Gastrocnemius medialis (tissue), 4 donors: Measurements from ENCODE around the gene VMAC. TPM values are rescaled to one million over a fixed set of nuclear protein-coding genes. Genes with fewer than 3 reads are reported as not detected.

Experiments
- ATAC-seq, 2 donors: fragments of 150-250 bp; one replicate each; pipeline ENCODE4 v1.9.1; 2016
- DNase-seq, 2 donors: peaks; one replicate each; pipeline ENCODE4 v3.0.0-alpha.2; 2019
- H3K27ac ChIP-seq, 4 donors: fragments of 200-600 bp; sonication (generic); 1 replicate in 1 of 4; 2 replicates in 3 of 4; pipeline ENCODE4 v1.5.1; 2016 to 2018; ENCODE audit warnings: mild to moderate bottlenecking in 2 of 4, moderate library complexity in 1 of 4
- H3K27me3 ChIP-seq, 3 donors: fragments of 200-600 bp; sonication (generic) in 2 of 3; 1 replicate in 1 of 3; 2 replicates in 2 of 3; pipeline versions ENCODE4 v1.5.1 to v1.6.0; 2016 to 2019; ENCODE audit warnings: mild to moderate bottlenecking in 1 of 3, moderate library complexity in 1 of 3
- H3K36me3 ChIP-seq, 2 donors: fragments of 200-600 bp; sonication (generic) in 1 of 2; one replicate each; pipeline ENCODE4 v1.5.1; 2017 to 2018
- H3K4me1 ChIP-seq, 2 donors: fragments of 200-600 bp; sonication (generic) in 1 of 2; one replicate each; pipeline ENCODE4 v1.5.1; 2016 to 2017; ENCODE audit warnings: mild to moderate bottlenecking in 2 of 2
- H3K4me3 ChIP-seq, 4 donors: fragments of 200-600 bp; sonication (generic) in 3 of 4; 1 replicate in 1 of 4; 2 replicates in 3 of 4; pipeline ENCODE4 v1.5.1; 2016 to 2019; ENCODE audit warnings: mild to moderate bottlenecking in 2 of 4
- H3K9me3 ChIP-seq, 3 donors: fragments of 200-600 bp; sonication (generic) in 2 of 3; 1 replicate in 1 of 3; 2 replicates in 2 of 3; pipeline ENCODE4 v1.5.1; 2016 to 2019
- POLR2A ChIP-seq, 2 donors: fragments of 450-650 bp; IDR thresholded peaks; one replicate each; pipeline ENCODE4 v1.6.1; 2017; ENCODE audit warnings: antibody characterized with exemption in 2 of 2, mild to moderate bottlenecking in 2 of 2, moderate library complexity in 2 of 2
- in situ Hi-C, 4 donors: fragments of 200-750 bp; cut with MboI; loops; one replicate each; pipeline versions ENCODE4 v1.15.0 to v1.8.0; 2017; ENCODE audit warnings: low sequenced_read_pairs in 4 of 4
- intact Hi-C: fragments of 100-400 bp; cut with DNase I; formaldehyde crosslinking; loops from one replicate; pipeline ENCODE4 v1.15.1; 2023; ENCODE audit warnings: low total_unique reads
- total RNA-seq, 4 donors: library from RNA; depleted of rRNA; stranded (reverse); fragments of >200 nt; gene quantifications; one replicate each; pipeline versions ENCODE4 v1.1.0 to v1.2.3, GENCODE V29; 2016
- TF ChIP-seq, protein P1 (sequence below), 5 experiments: fragments of 450-650 bp in 3 of 5; fragments of 200-600 bp in 2 of 5; sonication (generic) in 2 of 5; IDR thresholded peaks in 4 of 5; conservative IDR thresholded peaks in 1 of 5; 1 replicate in 4 of 5; 2 replicates in 1 of 5; pipeline ENCODE4 v1.5.1; 2016 to 2019; ENCODE audit warnings: antibody characterized with exemption in 5 of 5, mild to moderate bottlenecking in 3 of 5, moderate library complexity in 3 of 5

Gene VMAC
- total RNA-seq, 4 donors from 2014 or later = 0.46 to 3.0 (median 2.1) TPM

DNA sequence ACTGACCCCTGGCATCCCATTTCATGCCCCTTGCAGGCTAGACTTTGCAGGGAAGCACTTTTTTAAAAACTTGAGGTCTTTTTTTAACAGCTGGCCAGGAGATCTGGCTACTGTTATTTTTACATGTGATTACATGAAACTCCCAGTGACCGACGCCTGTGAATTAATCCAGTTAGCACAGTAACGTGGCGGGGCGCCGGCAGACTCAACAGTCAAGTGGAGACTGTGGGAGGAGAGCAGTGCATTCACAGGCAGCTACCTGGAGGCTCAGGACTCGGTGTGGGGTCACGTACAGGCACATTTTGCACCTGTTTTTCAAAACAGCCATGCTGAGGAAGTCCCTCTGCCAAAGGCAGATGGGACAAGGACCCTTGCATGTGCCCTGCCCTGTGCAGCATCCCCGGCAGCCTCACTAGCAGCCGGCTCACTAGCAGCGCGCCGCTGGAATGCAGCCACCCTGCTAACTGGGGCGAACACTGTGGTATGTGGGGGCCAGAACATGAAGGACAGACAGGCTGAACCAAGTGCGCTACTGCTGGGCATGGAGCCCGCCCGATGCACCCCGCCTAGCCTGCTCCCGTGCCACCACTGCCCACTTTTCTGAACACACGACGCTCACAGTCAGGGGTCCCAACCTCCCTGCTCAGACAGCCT, 28.1 kb downstream of the VMAC start:
- in situ Hi-C loops = no loop called here

DNA sequence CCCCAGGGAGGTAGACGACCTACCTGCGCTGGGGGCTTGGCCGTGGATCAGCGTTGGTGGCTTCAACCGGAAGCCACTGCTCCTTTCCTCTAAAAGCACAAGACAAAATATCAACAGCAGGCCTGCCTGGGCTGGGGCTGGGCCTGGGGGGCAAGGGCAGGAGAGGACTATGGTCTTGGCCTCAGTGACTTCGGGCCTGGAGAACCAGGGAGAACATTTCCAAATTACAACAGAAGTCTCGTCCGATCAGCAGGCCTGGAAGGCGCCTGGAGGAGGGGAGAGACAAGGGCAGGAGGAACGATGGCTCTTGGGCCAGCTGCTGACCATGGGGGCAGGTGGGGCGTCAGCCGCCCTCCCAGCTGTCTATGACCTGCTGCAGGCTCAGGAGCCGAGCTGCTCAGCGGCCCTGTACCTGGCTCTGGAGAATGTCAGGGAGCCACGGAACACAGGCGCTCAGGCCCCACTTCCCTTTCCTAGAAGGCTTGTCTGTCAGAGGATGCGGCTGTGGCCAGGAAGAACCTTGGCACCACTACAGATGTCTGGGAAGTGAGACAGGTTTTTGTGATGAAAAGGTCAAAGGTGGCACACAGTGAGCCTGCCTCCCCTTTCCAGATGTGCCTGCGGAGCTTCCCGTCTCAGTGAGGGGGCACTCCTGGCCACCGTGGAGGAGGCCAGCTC, 28.9 kb downstream of the VMAC start:
- intact Hi-C loops (no loop called here), in situ Hi-C loops (no loop called here)
- DNase-seq (no peak), ATAC-seq (no peak)
- Histone ChIP-seq H3K4me1 (peaks cover 8 to 10% of the 10 kb centered on the region in 2 donors), H3K9me3 (no peaks in the 10 kb centered on the region), H3K36me3 (peaks cover 0 to 44% of the 10 kb centered on the region in 2 donors), H3K27ac (no peak overlapping the region), H3K27me3 (no peaks in the 10 kb centered on the region), H3K4me3 (no peak overlapping the region)
- TF ChIP-seq POLR2A (IDR thresholded peaks at IDR 0.05) = no peak
- TF ChIP-seq, protein P1, sequence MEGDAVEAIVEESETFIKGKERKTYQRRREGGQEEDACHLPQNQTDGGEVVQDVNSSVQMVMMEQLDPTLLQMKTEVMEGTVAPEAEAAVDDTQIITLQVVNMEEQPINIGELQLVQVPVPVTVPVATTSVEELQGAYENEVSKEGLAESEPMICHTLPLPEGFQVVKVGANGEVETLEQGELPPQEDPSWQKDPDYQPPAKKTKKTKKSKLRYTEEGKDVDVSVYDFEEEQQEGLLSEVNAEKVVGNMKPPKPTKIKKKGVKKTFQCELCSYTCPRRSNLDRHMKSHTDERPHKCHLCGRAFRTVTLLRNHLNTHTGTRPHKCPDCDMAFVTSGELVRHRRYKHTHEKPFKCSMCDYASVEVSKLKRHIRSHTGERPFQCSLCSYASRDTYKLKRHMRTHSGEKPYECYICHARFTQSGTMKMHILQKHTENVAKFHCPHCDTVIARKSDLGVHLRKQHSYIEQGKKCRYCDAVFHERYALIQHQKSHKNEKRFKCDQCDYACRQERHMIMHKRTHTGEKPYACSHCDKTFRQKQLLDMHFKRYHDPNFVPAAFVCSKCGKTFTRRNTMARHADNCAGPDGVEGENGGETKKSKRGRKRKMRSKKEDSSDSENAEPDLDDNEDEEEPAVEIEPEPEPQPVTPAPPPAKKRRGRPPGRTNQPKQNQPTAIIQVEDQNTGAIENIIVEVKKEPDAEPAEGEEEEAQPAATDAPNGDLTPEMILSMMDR (IDR thresholded peaks at IDR 0.05 in 4 of 5, conservative IDR thresholded peaks at IDR 0.05 in 1 of 5) = no peak

More for the DNA sequence above, 28.1 kb downstream of the VMAC start:
- H3K4me3 ChIP-seq = no peak overlapping the region
- intact Hi-C loops = no loop called here
- ATAC-seq (no peak), DNase-seq (no peak)
- no peaks in the 10 kb centered on the region for H3K9me3 ChIP-seq
- H3K36me3 ChIP-seq = peaks cover 0 to 50% of the 10 kb centered on the region in 2 donors
- peaks cover 9 to 10% of the 10 kb centered on the region in 2 donors for H3K4me1 ChIP-seq
- no peak overlapping the region for H3K27ac ChIP-seq
- TF ChIP-seq, protein P1 (IDR thresholded peaks at IDR 0.05 in 4 of 5, conservative IDR thresholded peaks at IDR 0.05 in 1 of 5) = no peak
- no peak for TF ChIP-seq POLR2A (IDR thresholded peaks at IDR 0.05)
- no peaks in the 10 kb centered on the region for H3K27me3 ChIP-seq

DNA sequence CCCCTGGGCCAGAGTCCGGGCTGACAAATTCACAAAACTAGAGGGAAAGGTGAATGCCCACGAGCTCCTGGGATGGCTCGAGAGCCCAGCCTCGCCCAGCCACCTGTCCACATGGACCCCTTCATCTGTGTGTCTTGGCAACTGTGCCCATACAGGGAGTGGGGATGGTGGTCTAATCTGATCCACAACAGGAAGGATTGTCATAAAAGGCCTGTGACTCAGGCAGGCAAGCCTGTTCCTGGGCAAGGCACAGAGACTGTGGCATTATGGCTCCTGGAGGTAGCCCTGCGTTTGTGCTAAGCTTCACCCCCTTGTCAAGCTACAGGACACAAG, 29.4 kb downstream of the VMAC start:
- Histone ChIP-seq H3K36me3 (peaks cover 0 to 40% of the 10 kb centered on the region in 2 donors), H3K4me1 (peaks cover 8 to 10% of the 10 kb centered on the region in 2 donors), H3K9me3 (no peaks in the 10 kb centered on the region), H3K4me3 (no peak overlapping the region), H3K27me3 (no peaks in the 10 kb centered on the region), H3K27ac (no peak overlapping the region)
- DNase-seq (no peak), ATAC-seq (no peak)
- intact Hi-C loops (no loop called here), in situ Hi-C loops (no loop called here)
- no peak for TF ChIP-seq POLR2A (IDR thresholded peaks at IDR 0.05)
- TF ChIP-seq, protein P1 (IDR thresholded peaks at IDR 0.05 in 4 of 5, conservative IDR thresholded peaks at IDR 0.05 in 1 of 5) = no peak

DNA sequence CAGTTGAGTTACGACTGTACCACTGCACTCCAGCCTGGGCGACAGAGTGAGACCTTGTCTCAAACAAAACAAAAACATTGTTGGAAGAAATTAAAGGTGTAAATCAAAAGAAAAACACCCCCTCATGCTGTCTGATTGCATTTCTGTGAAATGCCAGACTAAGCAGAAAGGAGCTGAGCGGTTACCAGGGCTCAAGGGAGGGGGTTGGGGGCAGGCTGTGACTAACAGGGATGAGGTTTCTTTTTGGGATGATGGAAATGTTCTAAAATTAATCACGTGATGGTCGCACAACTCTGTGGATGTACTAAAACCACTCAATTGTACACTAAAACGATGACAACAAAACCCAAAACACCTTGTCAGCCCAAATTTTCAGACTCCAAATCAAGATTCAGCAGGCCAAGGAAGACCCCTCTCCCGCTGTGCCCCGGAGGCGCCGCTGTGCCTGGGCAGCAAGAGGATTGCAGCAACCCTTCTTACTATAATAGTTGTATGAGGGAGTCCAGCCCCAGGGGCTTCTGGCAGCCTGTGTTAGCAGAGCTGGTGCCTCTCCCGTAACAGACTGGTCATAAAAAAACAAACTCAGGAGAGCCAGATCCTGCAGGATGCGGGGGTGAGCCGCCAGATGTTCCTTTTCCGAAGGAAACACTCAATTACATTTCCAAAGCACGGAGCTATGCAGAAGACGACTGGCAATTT, 30.3 kb downstream of the VMAC start:
- in situ Hi-C loops (no loop called here), intact Hi-C loops (no loop called here)
- no peak overlapping the region for H3K4me3 ChIP-seq
- H3K27ac ChIP-seq = peak overlapping the region; percentile 11 to 54 (median 46)
- H3K36me3 ChIP-seq = peaks cover 0 to 34% of the 10 kb centered on the region in 2 donors
- DNase-seq (no peak), ATAC-seq (peak in 1 of 2 donors; percentile 43)
- no peaks in the 10 kb centered on the region for H3K9me3 ChIP-seq
- TF ChIP-seq, protein P1 (IDR thresholded peaks at IDR 0.05 in 4 of 5, conservative IDR thresholded peaks at IDR 0.05 in 1 of 5) = no peak
- TF ChIP-seq POLR2A (IDR thresholded peaks at IDR 0.05) = no peak
- no peaks in the 10 kb centered on the region for H3K27me3 ChIP-seq
- peaks cover 10 to 11% of the 10 kb centered on the region in 2 donors for H3K4me1 ChIP-seq
